ENCODE measurements around the gene TSPAN18. TPM values are rescaled to one million over a fixed set of nuclear protein-coding genes. Genes with fewer than 3 reads are reported as not detected.

TSPAN18 gene, protein sequence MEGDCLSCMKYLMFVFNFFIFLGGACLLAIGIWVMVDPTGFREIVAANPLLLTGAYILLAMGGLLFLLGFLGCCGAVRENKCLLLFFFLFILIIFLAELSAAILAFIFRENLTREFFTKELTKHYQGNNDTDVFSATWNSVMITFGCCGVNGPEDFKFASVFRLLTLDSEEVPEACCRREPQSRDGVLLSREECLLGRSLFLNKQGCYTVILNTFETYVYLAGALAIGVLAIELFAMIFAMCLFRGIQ
- total RNA-seq, result 10 to 100 TPM; 38.7 to 42.3 TPM

DNA sequence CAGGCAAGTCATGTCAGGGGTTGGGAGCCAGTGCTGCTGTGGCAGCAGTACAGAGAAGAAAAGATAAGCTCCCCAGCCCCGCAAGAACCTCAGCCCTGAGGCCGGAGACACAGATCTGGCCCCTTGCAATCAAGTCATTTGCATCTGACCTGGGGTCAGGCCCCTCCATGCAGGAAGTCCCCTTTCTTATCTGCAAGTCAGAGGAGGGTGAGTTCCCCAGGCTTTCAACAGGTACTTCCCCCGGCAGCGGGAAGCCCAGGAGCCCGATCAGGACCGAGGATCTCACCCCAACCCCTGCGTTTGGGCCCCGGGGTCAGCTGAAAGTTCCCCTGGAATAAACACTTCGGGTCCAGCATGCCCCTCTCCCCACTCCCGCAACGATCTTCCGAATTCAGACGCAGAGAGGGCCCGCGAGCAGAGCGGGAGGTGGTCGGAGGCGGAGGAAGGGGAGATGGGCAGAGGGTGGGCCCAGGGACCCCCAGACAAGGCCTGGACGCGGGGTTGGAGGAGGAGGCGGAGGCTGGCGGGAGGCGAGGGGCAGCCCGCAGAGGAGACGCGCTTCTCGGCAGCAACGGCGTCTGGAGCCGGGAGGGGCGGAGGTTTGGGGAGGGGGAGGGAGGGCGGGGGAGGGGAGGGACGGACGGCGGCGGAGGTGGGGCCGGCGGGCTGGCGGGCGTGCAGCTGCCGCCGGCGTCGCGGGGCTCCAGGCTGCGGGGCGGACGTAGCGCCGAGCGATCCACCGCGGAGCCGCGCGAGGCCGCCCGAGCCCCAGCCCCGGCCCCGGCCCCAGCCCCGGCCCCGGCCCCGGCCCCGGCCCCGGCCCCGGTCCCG lies at the start of gene TSPAN18:
TSS of gene TSPAN18 (plus strand) at position 680 of the 831 bp plus-strand sequence. CDS start 179,455 bp downstream, outside the sequence.
- DNase-seq, result peak; percentile 30
- POLR2A ChIA-PET, result interaction anchor here (0.8 to 1.4 kb wide), 5 partner anchors 18 to 162 kb away, joined by 3 to 11 read pairs (median 3); no protein-coding TSS in a partner anchor

DNA sequence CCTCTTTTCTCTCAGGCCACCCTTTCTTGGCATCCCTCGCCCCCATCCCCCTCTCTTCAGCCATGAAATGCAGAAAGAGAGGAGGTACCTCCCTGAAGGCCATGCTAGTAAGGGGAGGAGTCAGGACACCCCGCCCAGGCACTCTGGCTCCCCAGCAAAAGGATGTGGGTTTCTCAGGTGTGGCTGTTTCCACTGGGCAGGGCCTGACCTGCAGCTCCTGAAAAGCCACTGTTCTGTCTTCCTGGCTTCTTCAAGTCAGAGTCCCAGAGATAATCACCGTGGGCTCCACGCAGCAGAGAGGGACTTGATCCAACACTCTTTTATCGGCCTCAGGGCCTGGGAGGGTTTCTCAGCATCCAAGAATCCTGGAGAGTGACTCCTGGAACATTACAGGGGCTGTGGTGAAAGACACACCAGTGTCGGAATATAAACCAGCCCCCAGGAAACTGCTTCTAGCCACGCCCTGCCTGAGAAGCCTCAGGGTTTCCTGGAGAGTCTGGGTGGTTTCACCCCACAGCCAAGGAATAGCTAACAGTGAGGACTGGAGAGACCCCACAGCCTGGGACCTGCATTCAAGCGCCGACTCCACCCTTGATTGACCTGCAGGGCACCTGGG lies 45.7 kb upstream of the TSPAN18 start:
- Mint-ChIP-seq H3K4me3 (peak overlapping the region; percentile 68), H3K27ac (peak overlapping the region; percentile 92), H3K27me3 (no peaks in the 10 kb centered on the region), H3K4me1 (peaks cover 56% of the 10 kb centered on the region), H3K9me3 (peaks cover 12% of the 10 kb centered on the region), H3K36me3 (ENCODE audit: low read depth) (peaks cover 17% of the 10 kb centered on the region)
- POLR2A ChIA-PET, result interaction anchor here (0.6 to 1.8 kb wide), 16 partner anchors 9 to 1937 kb away, joined by 3 to 11 read pairs (median 4); partner anchors contain the start of gene TSPAN18
- DNase-seq, result peak; percentile 92
- CTCF ChIA-PET, result interaction anchor here (1.0 to 2.3 kb wide), 2 partner anchors 95 to 132 kb away, joined by 3 to 6 read pairs; no protein-coding TSS in a partner anchor

More for the DNA sequence above, at the start of gene TSPAN18:
- H3K4me1 Mint-ChIP-seq, result peaks cover 50% of the 10 kb centered on the region
- CTCF ChIA-PET, result interaction anchor here (0.6 to 1.3 kb wide), 6 partner anchors 10 to 185 kb away, joined by 3 to 6 read pairs (median 3); no protein-coding TSS in a partner anchor
- H3K9me3 Mint-ChIP-seq, result no peaks in the 10 kb centered on the region
- peaks cover 26% of the 10 kb centered on the region for H3K27me3 Mint-ChIP-seq
- H3K27ac Mint-ChIP-seq, result peak within 1 kb of the TSS; percentile 38
- H3K4me3 Mint-ChIP-seq, result peak within 1 kb of the TSS; percentile 78
- no peaks in the 10 kb centered on the region for H3K36me3 Mint-ChIP-seq (ENCODE audit: low read depth)

DNA sequence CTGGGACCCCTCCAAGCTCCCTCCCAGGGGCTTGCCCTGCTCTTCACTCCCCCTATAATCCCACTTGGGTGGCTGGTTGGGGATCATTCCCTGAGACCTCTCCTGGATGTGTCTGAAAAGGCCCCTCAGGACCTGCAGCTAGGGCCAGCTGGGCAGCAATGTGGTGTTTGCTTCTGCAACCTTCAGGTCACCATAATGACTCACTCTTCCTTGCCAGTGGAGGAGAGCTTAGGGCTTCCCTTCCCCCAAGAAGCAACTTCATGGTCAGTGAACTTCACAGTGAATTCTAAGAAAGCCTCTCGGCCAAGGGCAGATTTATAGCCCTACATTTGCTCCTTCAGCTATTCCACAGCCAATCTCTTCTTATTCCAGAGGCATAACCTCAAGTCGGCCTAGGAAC lies 45.1 kb upstream of the TSPAN18 start:
- POLR2A ChIA-PET, result interaction anchor here (0.6 to 1.8 kb wide), 16 partner anchors 9 to 1936 kb away, joined by 3 to 11 read pairs (median 4); partner anchors contain the start of gene TSPAN18
- peaks cover 16% of the 10 kb centered on the region for H3K9me3 Mint-ChIP-seq
- H3K4me1 Mint-ChIP-seq, result peaks cover 61% of the 10 kb centered on the region
- peak overlapping the region; percentile 92 for H3K27ac Mint-ChIP-seq
- peak overlapping the region; percentile 68 for H3K4me3 Mint-ChIP-seq
- no peak for DNase-seq
- H3K27me3 Mint-ChIP-seq, result no peaks in the 10 kb centered on the region
- H3K36me3 Mint-ChIP-seq (ENCODE audit: low read depth), result peaks cover 19% of the 10 kb centered on the region
- CTCF ChIA-PET, result interaction anchor here (2.3 kb wide), 1 partner anchor 94 kb away, joined by 6 read pairs; no protein-coding TSS in a partner anchor

DNA sequence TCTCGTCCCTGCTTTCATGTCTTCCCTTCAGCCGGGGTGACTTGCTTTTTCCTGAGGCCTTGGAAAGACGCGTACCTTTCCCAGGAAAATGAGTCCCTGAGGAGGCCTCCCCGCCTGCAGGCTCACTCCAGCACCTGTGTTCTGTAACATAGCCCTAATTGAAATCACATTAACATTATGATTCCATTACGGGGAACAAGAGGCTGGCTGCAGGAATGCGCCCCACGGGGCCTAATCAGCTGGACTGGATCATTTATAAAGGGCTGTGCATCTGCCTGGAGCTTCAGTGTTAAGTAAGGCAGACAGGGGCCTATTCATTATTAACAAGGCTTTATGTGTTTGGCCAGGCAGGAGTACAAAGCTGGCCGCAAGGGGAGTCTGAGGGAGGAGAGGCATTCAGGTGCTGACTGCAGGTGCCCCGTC lies 41.9 kb upstream of the TSPAN18 start:
- Mint-ChIP-seq H3K4me3 (no peak overlapping the region), H3K36me3 (ENCODE audit: low read depth) (peaks cover 5% of the 10 kb centered on the region), H3K27ac (no peak overlapping the region), H3K4me1 (peaks cover 64% of the 10 kb centered on the region), H3K27me3 (no peaks in the 10 kb centered on the region), H3K9me3 (peaks cover 7% of the 10 kb centered on the region)
- no peak for DNase-seq
- POLR2A ChIA-PET, result no interaction called here
- CTCF ChIA-PET, result no interaction called here

DNA sequence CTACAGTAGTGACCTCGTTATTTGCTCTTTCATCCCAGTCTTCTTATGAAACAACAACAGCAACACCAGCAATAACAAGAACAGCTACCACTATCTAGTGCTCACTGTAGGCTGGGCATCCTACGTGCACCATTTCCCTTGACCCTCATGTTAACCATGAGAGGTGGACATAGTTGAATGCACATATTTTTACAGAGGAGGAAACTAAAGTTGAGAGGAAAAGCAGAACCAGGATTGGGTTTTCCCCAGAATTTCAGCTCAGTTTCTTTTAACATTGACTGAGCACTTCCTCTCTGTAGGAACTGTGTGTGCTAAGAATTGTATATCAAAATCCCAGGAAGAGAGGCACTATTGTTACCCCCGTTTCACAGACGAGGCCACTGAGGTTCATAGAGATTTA lies 39.4 kb upstream of the TSPAN18 start:
- DNase-seq, result no peak
- Mint-ChIP-seq H3K36me3 (ENCODE audit: low read depth) (peaks cover 4% of the 10 kb centered on the region), H3K27me3 (no peaks in the 10 kb centered on the region), H3K9me3 (peaks cover 6% of the 10 kb centered on the region), H3K4me3 (no peak overlapping the region), H3K27ac (no peak overlapping the region), H3K4me1 (peaks cover 39% of the 10 kb centered on the region)
- CTCF ChIA-PET, result interaction anchor here (1.0 to 2.1 kb wide), 2 partner anchors 10 to 29 kb away, joined by 3 to 6 read pairs; no protein-coding TSS in a partner anchor
- POLR2A ChIA-PET, result interaction anchor here (1.2 to 1.6 kb wide), 2 partner anchors 22 to 39 kb away, joined by 3 read pairs; no protein-coding TSS in a partner anchor

DNA sequence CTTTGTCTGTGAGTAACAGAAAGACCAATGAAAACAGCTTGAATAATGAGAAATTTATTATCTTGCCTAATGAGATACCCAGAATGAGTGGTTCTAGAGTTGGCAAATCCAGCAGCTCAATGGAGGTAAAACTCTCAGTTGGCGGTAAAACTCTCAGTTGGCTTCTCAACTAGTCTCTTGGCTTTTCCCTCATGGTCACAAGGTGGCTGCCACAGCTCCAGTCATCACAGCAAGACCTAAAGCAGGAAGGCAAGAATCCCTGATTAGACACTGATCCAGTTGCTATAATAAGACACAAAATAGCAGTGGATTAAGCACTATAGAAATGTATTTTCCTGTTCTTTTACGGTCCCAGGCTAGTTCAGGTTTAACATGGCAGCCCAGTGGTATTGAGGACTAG lies 37.5 kb upstream of the TSPAN18 start:
- Mint-ChIP-seq H3K27ac (no peak overlapping the region), H3K4me1 (peaks cover 29% of the 10 kb centered on the region), H3K4me3 (no peak overlapping the region), H3K9me3 (peaks cover 6% of the 10 kb centered on the region), H3K36me3 (ENCODE audit: low read depth) (peaks cover 4% of the 10 kb centered on the region), H3K27me3 (no peaks in the 10 kb centered on the region)
- POLR2A ChIA-PET, result no interaction called here
- DNase-seq, result no peak
- CTCF ChIA-PET, result no interaction called here

DNA sequence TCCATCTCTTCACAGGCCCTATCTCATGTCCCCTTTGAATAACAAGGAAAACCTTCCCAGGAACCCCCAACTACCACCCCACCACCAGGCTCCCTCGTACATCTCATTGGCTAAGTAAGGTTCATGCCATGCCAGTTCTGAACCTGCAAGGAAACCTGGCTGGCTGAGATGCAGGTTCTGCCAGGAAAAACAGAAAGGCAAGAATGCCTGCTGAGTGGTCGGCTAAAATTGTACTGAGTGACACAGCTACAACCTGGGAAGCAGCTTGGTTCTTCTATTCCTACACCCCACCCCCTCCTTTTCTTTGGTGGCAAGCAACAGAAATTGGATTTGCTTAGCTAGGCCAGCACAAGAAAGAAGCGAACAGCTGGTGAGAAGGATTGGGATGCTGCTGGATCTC lies 36.1 kb upstream of the TSPAN18 start:
- POLR2A ChIA-PET, result interaction anchor here (1.0 to 2.7 kb wide), 2 partner anchors 9 to 36 kb away, joined by 3 to 9 read pairs; no protein-coding TSS in a partner anchor
- Mint-ChIP-seq H3K27me3 (no peaks in the 10 kb centered on the region), H3K4me1 (peaks cover 35% of the 10 kb centered on the region), H3K27ac (no peak overlapping the region), H3K36me3 (ENCODE audit: low read depth) (peaks cover 4% of the 10 kb centered on the region), H3K9me3 (peaks cover 6% of the 10 kb centered on the region), H3K4me3 (no peak overlapping the region)
- DNase-seq, result no peak
- CTCF ChIA-PET, result no interaction called here

DNA sequence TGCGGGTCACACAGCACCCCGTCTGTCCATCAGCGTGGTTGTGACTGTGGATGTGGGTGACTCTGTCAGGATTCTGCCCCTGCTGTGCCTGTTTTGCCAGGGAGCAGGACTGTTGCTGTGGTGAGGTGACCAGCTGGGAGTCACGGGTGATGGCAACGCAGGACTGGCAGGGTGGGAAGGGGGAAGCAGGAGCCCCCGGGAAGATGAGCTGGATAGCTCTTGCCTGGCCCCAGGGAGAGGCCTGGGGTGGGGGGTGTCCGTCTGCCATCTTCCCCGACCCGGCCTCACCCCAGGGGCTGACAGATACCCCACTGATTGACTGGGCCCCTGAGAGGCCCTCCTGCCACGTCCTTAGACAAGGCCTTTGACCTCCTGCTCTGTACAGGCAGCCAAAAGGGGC lies 34.3 kb upstream of the TSPAN18 start:
- H3K36me3 Mint-ChIP-seq (ENCODE audit: low read depth), result no peaks in the 10 kb centered on the region
- no peak overlapping the region for H3K27ac Mint-ChIP-seq
- no peaks in the 10 kb centered on the region for H3K9me3 Mint-ChIP-seq
- ChIA-PET CTCF (no interaction called here), POLR2A (interaction anchor here (2.7 kb wide), 1 partner anchor 11 kb away, joined by 9 read pairs; no protein-coding TSS in a partner anchor)
- no peak overlapping the region for H3K4me3 Mint-ChIP-seq
- no peak for DNase-seq
- H3K27me3 Mint-ChIP-seq, result no peaks in the 10 kb centered on the region
- H3K4me1 Mint-ChIP-seq, result peaks cover 21% of the 10 kb centered on the region

DNA sequence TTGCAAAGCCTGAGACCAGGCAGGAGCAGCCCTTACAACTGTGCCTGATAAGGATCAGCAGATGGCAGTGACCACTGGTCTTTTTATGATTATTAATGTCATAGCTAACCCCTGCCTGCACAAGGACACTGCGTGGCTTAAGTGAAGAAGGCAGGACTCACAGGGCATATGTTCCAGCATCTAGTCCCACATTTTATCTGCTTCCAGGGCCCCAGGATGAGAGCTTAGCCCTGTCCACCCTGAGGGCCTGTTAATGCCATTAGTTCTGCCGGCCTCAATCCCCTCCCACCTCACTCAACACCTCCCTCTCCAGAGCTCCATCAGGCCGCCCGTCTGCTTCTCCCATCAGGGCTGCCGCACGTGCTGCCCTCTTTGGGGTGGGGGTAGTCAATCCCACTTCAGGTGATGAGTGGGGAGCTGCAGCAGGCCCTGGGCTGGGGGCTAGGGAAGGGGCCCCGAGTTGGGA lies 33.1 kb upstream of the TSPAN18 start:
- H3K4me3 Mint-ChIP-seq, result no peak overlapping the region
- H3K27ac Mint-ChIP-seq, result no peak overlapping the region
- POLR2A ChIA-PET, result interaction anchor here (1.5 kb wide), 1 partner anchor 13 kb away, joined by 4 read pairs; no protein-coding TSS in a partner anchor
- CTCF ChIA-PET, result no interaction called here
- peaks cover 9% of the 10 kb centered on the region for H3K4me1 Mint-ChIP-seq
- no peaks in the 10 kb centered on the region for H3K9me3 Mint-ChIP-seq
- no peaks in the 10 kb centered on the region for H3K27me3 Mint-ChIP-seq
- DNase-seq, result no peak
- H3K36me3 Mint-ChIP-seq (ENCODE audit: low read depth), result no peaks in the 10 kb centered on the region

DNA sequence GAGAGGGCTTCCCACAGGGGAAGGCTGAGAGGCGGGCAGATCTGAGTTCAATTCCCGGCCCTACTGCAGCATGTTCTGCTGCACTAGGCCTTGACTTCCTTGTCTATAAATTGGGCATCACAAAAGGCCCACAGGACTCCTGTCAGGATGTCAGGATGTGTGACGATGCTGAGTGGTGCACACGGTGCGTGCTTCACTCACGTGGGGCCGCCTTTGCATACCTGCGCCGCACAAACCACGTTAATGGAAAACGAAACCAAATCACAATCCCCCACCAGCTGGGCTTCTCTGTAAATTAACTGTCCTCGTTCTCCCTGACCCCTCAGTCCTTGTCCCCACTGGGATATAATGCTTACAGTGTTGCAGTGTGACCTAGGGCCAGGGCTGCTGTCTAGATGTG lies 32.3 kb upstream of the TSPAN18 start:
- Mint-ChIP-seq H3K36me3 (ENCODE audit: low read depth) (no peaks in the 10 kb centered on the region), H3K4me1 (peaks cover 8% of the 10 kb centered on the region), H3K9me3 (no peaks in the 10 kb centered on the region), H3K27ac (peak overlapping the region; percentile 26), H3K27me3 (peaks cover 5% of the 10 kb centered on the region), H3K4me3 (no peak overlapping the region)
- peak; percentile 37 for DNase-seq
- CTCF ChIA-PET, result no interaction called here
- POLR2A ChIA-PET, result interaction anchor here (1.5 kb wide), 1 partner anchor 13 kb away, joined by 4 read pairs; no protein-coding TSS in a partner anchor

DNA sequence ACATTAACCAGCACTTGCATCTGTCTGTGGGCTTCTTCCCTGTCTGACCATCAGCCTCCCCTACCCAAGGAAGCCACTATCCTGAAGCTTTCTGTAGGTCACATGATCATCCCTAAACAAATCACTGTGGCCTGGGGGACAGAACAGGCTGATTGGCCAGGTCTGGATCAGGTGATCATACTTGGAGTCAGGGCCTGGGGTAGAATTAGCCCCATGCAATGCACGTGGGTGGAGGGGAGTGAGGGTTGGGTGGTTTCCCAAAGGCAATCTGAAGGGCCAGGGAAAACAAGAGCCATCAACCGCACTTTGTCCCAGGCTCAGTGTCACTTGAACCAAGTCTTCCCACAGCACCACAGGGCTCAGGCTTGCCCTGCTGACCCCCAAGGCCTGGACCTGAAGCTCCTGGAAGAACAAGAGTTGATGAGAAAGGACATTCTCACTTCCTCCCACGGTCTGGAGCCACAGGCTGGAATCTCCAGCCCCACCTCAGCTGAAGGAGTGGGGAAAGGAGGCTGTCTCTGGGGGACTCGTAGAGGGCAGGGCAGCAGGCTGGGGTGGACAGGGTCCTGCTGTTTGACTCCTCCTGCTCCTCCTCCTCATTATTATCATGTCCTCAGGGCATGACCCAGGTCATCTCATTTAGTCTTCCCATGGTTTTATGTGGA lies 31.5 kb upstream of the TSPAN18 start:
- no peak for DNase-seq
- Mint-ChIP-seq H3K27ac (no peak overlapping the region), H3K4me1 (peaks cover 8% of the 10 kb centered on the region), H3K4me3 (no peak overlapping the region), H3K27me3 (peaks cover 5% of the 10 kb centered on the region), H3K9me3 (no peaks in the 10 kb centered on the region), H3K36me3 (ENCODE audit: low read depth) (no peaks in the 10 kb centered on the region)
- ChIA-PET POLR2A (interaction anchor here (1.0 kb wide), 1 partner anchor 14 kb away, joined by 4 read pairs; no protein-coding TSS in a partner anchor), CTCF (no interaction called here)

All from activated CD4-positive, alpha-beta memory T cell treated with anti-CD3 and anti-CD28 coated beads, Interleukin-2, amount 10 ng/mL, durations not matched to agents 7 days and 5 days (primary cell).